Measurements from ENCODE around the gene ITGA2B. TPM values are rescaled to one million over a fixed set of nuclear protein-coding genes. Genes with fewer than 3 reads are reported as not detected.

The ITGA2B gene
- total RNA-seq, 2 experiments from 2014 or later, result 1.0 to 1.4 TPM

- CTCF ChIA-PET, result interaction anchor here (0.5 to 1.9 kb wide), 5 partner anchors 15 to 257 kb away, joined by 3 to 15 read pairs (median 3); partner anchors contain the start of genes GRN, HDAC5, LSM12 and RUNDC3A
- peak overlapping the region; percentile 81 for H3K4me3 Mint-ChIP-seq
- DNase-seq, result no peak
- peaks cover 21% of the 10 kb centered on the region for H3K4me1 Mint-ChIP-seq (ENCODE audit: low read depth)
- H3K9me3 Mint-ChIP-seq, result no peaks in the 10 kb centered on the region
- intact Hi-C loops (cut with micrococcal nuclease), result loop anchor here (1.0 to 2.0 kb wide), 3 partner anchors 15 to 182 kb away; partner anchors contain the start of genes HROB and RUNDC3A
- no peaks in the 10 kb centered on the region for H3K27me3 Mint-ChIP-seq
- H3K27ac Mint-ChIP-seq, result no peak overlapping the region
- peaks cover 16% of the 10 kb centered on the region for H3K36me3 Mint-ChIP-seq
- POLR2A ChIA-PET, result interaction anchor here (0.6 to 2.0 kb wide), 4 partner anchors 8 to 113 kb away, joined by 3 to 9 read pairs (median 4); partner anchors contain the start of gene GRN
Observed at GRCh38 chr17:44323359-44324091, 65.9 kb downstream of the ITGA2B start.

- Mint-ChIP-seq H3K4me1 (ENCODE audit: low read depth) (peaks cover 16% of the 10 kb centered on the region), H3K9me3 (no peaks in the 10 kb centered on the region), H3K36me3 (peaks cover 16% of the 10 kb centered on the region), H3K4me3 (no peak overlapping the region), H3K27me3 (peaks cover 3% of the 10 kb centered on the region), H3K27ac (no peak overlapping the region)
- no peak for DNase-seq
- ChIA-PET CTCF (interaction anchor here (0.6 kb wide), 1 partner anchor 412 kb away, joined by 4 read pairs; no protein-coding TSS in a partner anchor), POLR2A (no interaction called here)
- intact Hi-C loops (cut with micrococcal nuclease), result no loop called here
Observed at GRCh38 chr17:44322236-44322895, 67.1 kb downstream of the ITGA2B start.

Other genes starting within 250 kb of the ITGA2B start
- 10 to 100 TPM; 17.9 to 19.8 TPM for gene HROB, start 247.7 kb downstream of the ITGA2B start, total RNA-seq
- gene ASB16, start 218.9 kb downstream of the ITGA2B start, total RNA-seq, result under 1 TPM in 1 of 2 experiments, not detected in 1; 0.19 TPM
- 10 to 100 TPM; 21.8 to 21.9 TPM for gene TMUB2, start 202.7 kb downstream of the ITGA2B start, total RNA-seq
- 10 to 100 TPM; 63.4 to 69.7 TPM for gene ATXN7L3, start 189.8 kb downstream of the ITGA2B start, total RNA-seq
- 100 to 1,000 TPM; 112 to 118 TPM for gene UBTF, start 170.0 kb downstream of the ITGA2B start, total RNA-seq
- not detected for gene SLC4A1, start 121.5 kb downstream of the ITGA2B start, total RNA-seq
- not detected for gene RUNDC3A, start 81.0 kb downstream of the ITGA2B start, total RNA-seq
- gene SLC25A39, start 64.8 kb downstream of the ITGA2B start, total RNA-seq, result 100 to 1,000 TPM; 121 to 122 TPM
- 10 to 100 TPM; 59.7 to 62.4 TPM for gene GRN, start 44.3 kb downstream of the ITGA2B start, total RNA-seq
- gene FAM171A2, start 25.8 kb downstream of the ITGA2B start, total RNA-seq, result under 1 TPM; 0.19 to 0.21 TPM
- 10 to 100 TPM; 38.5 to 40.8 TPM for gene GPATCH8, start 113.8 kb upstream of the ITGA2B start, total RNA-seq
- not detected for gene FZD2, start 167.8 kb upstream of the ITGA2B start, total RNA-seq

All from activated CD4-positive, alpha-beta memory T cell treated with anti-CD3 and anti-CD28 coated beads for 36 hours (primary cell).